Bone marrow (tissue), 2 donors: ENCODE measurements around the gene ZBTB44.
"Not testable (repeated sequence)": the region's sequence is repeated elsewhere in the genome, so short reads cannot be mapped to it uniquely, and the experiment has no call there.

Source experiments
- DNase-seq, 2 donors: peaks; one replicate each; lab custom pipeline; 2025; lab: John Stamatoyannopoulos, UW

The ZBTB44 gene, protein sequence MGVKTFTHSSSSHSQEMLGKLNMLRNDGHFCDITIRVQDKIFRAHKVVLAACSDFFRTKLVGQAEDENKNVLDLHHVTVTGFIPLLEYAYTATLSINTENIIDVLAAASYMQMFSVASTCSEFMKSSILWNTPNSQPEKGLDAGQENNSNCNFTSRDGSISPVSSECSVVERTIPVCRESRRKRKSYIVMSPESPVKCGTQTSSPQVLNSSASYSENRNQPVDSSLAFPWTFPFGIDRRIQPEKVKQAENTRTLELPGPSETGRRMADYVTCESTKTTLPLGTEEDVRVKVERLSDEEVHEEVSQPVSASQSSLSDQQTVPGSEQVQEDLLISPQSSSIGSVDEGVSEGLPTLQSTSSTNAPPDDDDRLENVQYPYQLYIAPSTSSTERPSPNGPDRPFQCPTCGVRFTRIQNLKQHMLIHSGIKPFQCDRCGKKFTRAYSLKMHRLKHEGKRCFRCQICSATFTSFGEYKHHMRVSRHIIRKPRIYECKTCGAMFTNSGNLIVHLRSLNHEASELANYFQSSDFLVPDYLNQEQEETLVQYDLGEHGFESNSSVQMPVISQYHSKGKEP

GRCh38 chr11:130314750-130315285 is at the start of gene ZBTB44:
TSS of gene ZBTB44 (minus strand) at chr11:130314917. CDS start at chr11:130261873, 53,044 bp downstream.
- peak; percentile 89 to 93 for DNase-seq

DNA sequence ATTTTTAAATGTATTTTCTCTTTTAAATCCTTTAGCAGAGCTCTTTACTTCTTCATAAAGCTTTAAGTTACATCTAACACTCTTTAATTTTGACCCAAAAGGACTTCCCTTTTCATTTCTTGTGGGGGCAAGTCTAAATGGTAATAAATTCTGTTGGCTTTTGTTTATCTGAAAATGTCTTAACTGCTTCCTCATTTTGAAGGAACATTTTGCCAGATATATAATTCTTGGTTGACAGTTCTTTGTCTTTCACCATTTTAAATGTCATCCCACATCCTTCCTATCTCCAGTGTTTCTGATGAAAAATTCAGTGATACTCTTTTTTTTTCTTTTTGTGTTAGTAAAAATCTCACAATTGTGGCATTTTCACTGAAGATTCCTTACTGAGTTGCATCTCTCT is 44.7 kb upstream of the ZBTB44 start:
- no peak for DNase-seq

DNA sequence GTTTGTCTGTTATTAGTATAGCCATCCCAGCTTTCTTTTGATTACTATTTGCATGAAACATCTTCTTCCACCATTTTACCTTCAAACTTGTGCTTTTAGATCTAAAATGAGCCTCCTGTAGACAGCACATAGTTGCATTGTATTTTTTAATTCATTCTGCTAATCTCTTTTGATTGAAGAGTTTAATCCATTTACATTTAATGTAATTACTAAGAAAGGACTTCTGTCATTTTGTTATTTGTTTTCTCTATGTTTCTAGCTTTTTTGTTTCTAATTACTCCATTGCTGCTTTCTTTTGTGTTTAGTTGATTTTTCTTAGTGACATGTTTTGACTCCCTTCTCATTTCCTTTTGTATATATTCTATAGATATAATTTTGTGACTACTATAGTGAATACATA is 43.7 kb upstream of the ZBTB44 start:
- no peak for DNase-seq

- no peak for DNase-seq
Measured at GRCh38 chr11:130347261-130347660, 32.5 kb upstream of the ZBTB44 start.

GRCh38 chr11:130344841-130345240 is 30.1 kb upstream of the ZBTB44 start:
- DNase-seq: no peak

GRCh38 chr11:130340671-130341319 is 26.1 kb upstream of the ZBTB44 start:
- no peak for DNase-seq

DNA sequence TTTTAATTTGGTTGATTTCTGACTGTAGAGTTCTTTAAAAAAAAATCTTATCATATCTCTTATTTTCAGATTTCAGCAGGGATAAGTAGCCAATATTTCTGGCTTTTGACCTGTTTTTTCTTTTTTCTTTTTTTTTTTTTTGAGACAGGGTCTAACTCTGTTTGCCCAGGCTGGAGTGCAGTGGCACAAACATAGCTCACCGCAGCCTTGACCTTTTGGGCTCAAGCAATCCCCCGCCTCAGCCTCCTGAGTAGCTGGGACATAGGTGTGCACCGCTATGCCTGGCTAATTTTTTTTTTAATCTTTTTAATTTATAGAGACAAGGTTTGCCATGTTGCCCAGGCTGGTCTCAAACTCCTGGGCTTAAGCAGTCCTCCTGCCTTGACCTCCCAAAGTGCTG is 23.9 kb upstream of the ZBTB44 start:
- DNase-seq: no peak

DNA sequence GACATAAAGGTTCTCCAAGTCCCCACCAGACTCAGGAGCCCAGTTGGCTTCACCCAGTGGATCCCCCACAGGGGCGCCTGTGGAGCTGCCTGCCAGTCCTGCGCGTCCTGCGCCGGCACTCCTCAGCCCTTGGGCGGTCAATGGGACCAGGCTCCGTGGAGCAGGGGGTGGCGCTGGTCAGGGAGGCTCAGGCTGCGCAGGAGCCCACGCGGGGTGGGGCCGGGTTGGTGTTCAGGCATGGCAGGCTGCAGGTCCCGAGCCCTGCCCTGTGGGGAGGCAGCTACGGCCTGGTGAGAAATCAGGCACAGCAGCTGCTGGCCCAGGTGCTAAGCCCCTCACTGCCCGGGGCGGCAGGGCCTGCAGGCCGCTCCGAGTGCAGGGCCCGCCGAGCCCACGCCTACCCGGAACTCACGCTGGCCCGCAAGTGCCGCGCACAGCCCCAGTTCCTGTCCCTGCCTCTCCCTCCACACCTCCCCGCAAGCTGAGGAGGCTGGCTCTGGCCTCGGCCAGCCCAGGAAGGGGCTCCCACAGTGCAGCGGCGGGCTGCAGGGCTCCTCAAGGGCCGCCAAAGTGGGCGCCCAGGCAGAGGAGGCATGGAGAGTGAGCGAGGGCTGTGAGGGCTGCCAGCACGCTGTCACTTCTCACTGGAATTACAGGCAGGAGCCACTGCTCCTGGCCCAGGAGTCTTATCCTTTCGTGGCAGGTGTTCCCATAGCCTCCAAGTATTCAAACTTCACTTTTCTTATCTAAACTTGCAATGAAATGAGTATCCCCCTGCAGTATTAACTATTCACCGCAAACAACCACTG is 22.8 kb upstream of the ZBTB44 start:
- DNase-seq: no peak

- not testable (repeated sequence) for DNase-seq
Measured at GRCh38 chr11:130331397-130331796, 16.7 kb upstream of the ZBTB44 start.

DNA sequence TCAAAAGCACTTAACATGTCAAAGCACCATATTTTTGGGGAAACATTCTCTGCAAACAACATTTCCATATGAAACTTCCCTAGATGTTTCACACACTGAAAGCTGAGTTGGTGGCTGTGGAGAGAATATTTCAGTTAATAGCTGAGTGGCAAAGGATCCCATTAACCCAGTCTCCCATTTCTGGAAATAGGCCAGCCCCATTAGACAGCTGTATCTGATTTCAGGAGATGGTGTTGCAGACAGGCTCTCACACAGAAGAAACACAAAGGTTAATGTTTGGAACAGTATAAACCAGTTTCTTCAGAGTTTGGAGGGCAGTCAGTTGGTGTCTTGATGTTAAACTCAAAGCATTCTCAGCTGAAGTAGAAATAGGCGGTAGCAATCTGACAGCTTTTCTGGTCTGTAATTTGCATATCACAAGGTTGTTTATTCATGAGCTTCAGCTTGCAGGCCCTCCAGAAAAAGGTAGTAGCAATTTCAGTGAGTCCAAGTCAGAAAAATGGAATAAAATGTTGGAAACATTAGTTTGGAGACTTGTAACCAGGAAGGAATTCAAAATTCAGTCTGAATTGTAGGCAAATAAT is 15.5 kb upstream of the ZBTB44 start:
- DNase-seq: no peak

- no peak for DNase-seq
Measured at GRCh38 chr11:130328420-130328819, 13.7 kb upstream of the ZBTB44 start.

DNA sequence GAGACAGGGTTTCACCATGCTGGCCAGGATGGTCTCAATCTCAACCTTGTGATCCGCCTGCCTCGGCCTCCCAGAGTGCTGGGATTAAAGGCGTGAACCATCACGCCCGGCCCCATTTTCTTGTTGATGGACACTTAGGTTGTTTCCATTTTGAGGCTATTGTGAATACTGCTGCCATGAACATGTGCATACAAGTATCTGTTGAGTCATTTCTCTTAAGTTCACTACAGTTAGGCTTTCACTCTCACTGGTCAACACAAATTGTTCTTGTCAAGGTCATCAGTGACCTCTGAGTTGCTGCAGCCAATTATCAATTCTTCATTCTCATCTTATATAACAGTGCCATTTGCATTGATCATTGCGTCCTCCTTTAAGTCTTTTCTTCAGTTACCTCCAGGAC is 13.0 kb upstream of the ZBTB44 start:
- no peak for DNase-seq

DNA sequence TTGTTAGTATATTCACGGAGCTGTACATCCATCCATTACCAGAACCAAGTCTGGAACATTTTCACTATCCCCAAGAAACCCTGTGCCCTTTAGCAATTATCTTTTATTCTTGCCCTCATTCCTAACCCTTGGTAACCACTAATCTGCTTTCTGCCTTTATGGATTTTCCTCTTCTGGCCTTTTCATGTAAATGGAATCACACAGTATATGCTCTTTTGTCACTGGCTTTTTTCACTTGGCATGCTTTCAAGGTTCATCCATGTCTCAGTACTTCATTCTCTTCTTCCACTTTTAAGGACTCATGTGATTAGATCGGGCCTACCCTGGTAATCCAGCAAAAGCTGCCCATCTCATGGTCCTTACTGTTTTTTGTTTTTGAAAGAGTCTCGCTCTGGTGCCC is 11.0 kb upstream of the ZBTB44 start:
- DNase-seq: no peak

GRCh38 chr11:130323452-130324450 is 9.0 kb upstream of the ZBTB44 start:
- DNase-seq: no peak

DNA sequence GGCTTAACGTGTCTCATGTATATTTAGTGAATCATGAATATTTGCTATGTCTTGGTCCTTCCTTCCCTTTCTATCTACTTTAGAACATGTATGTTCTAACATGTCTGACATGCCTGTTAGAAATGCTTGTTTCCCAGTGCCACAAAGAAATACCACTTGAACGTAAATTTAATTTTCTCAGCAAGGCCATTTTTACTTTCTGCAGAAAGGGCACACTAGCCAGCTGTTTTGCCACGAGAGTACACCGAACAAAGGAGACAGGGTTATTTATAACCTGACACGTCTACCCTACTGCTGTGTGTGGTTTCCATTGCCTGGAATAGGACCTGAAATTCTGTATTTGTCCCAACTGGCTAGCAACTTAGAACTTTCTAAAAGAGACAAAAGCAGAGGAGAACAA is 7.4 kb upstream of the ZBTB44 start:
- DNase-seq: no peak

GRCh38 chr11:130318031-130318673 is 3.4 kb upstream of the ZBTB44 start:
- no peak for DNase-seq

- no peak for DNase-seq
Measured at GRCh38 chr11:130315354-130315970, 745 bp upstream of the ZBTB44 start.

- peak in 1 of 2 donors; percentile 87 for DNase-seq
Measured at GRCh38 chr11:130314184-130314749, 450 bp downstream of the ZBTB44 start.
